GM20431 (cell line): ENCODE measurements around the gene OMG.
"Not testable (repeated sequence)": the region's sequence is repeated elsewhere in the genome, so short reads cannot be mapped to it uniquely, and the experiment has no call there.

ENCODE experiments used
- in situ Hi-C: fragments of 300-500 bp; cut with MseI, MboI; formaldehyde crosslinking; loops from one replicate; pipeline ENCODE4 v1.15.0; 2020; ENCODE audit warnings: low sequenced_read_pairs; ENCODE audit not compliant: unreplicated experiment

The OMG gene

GRCh38 chr17:31269036-31269577 is 27.9 kb downstream of the OMG start:
- in situ Hi-C loops = no loop called here

- in situ Hi-C loops = no loop called here
Measured at GRCh38 chr17:31266042-31266441, 31.0 kb downstream of the OMG start.

- in situ Hi-C loops = not testable (repeated sequence)
Measured at GRCh38 chr17:31262923-31263322, 34.1 kb downstream of the OMG start.

- in situ Hi-C loops = no loop called here
Measured at GRCh38 chr17:31261601-31262000, 35.4 kb downstream of the OMG start.

- in situ Hi-C loops = no loop called here
Measured at GRCh38 chr17:31260151-31260550, 36.9 kb downstream of the OMG start.

- in situ Hi-C loops = no loop called here
Measured at GRCh38 chr17:31256936-31257335, 40.1 kb downstream of the OMG start.

GRCh38 chr17:31254654-31255053 is 42.4 kb downstream of the OMG start:
- in situ Hi-C loops = no loop called here

- in situ Hi-C loops = no loop called here
Measured at GRCh38 chr17:31252741-31253140, 44.3 kb downstream of the OMG start.

GRCh38 chr17:31251970-31252328 is 45.1 kb downstream of the OMG start:
- in situ Hi-C loops = no loop called here

GRCh38 chr17:31251105-31251969 is 45.7 kb downstream of the OMG start:
- in situ Hi-C loops = no loop called here

GRCh38 chr17:31250229-31250628 is 46.8 kb downstream of the OMG start:
- in situ Hi-C loops = no loop called here

- in situ Hi-C loops = no loop called here
Measured at GRCh38 chr17:31249835-31250141, 47.3 kb downstream of the OMG start.

- in situ Hi-C loops = no loop called here
Measured at GRCh38 chr17:31248986-31249834, 47.8 kb downstream of the OMG start.
